PC-9 (cell line): ENCODE measurements around the gene YES1. TPM values are rescaled to one million over a fixed set of nuclear protein-coding genes. Genes with fewer than 3 reads are reported as not detected.
"Not testable (repeated sequence)": the region's sequence is repeated elsewhere in the genome, so short reads cannot be mapped to it uniquely, and the experiment has no call there.

Experiments
- BruUV-seq: library from RNA; stranded (reverse); fragments of 400-500 nt; replicated peaks from 2 replicates; lab custom pipeline; 2021; lab: Mats Ljungman, UMichigan
- CTCF ChIA-PET: fragments of 300-600 bp; sonication (Branson Sonifier 250); formaldehyde crosslinking; loops from one replicate; lab custom pipeline; 2022; ENCODE audit warnings: antibody characterized with exemption; lab: Charles Lee
- POLR2A ChIA-PET: fragments of 300-600 bp; sonication (Branson Sonifier 250); formaldehyde crosslinking; loops from one replicate; lab custom pipeline; 2022; ENCODE audit warnings: antibody characterized with exemption; ENCODE audit not compliant: unreplicated experiment; lab: Charles Lee
- DNase-seq, 2 experiments: peaks; one replicate each; pipeline versions ENCODE4 v3.0.0 to v3.0.0-alpha.2; 2015 to 2022; ENCODE audit warnings: mixed read lengths in 1 of 2
- H2AFZ ChIP-seq: fragments of 200-600 bp; sonication (generic); 2 replicates; pipeline ENCODE4 v1.8.1; 2017; ENCODE audit warnings: antibody characterized with exemption
- H3F3A ChIP-seq: fragments of 200-600 bp; sonication (generic); 2 replicates; pipeline ENCODE4 v1.8.1; 2017; ENCODE audit warnings: antibody characterized with exemption, mild to moderate bottlenecking, low read depth; ENCODE audit not compliant: insufficient read depth
- H3K27ac ChIP-seq: fragments of 200-600 bp; sonication (generic); 2 replicates; pipeline ENCODE4 v1.6.1; 2016; ENCODE audit warnings: mixed run types
- H3K27me3 ChIP-seq: fragments of 200-600 bp; sonication (generic); 2 replicates; pipeline ENCODE4 v1.6.1; 2016; ENCODE audit warnings: low read depth, mixed run types; ENCODE audit not compliant: insufficient read depth
- H3K36me3 ChIP-seq: fragments of 200-600 bp; sonication (generic); 2 replicates; pipeline ENCODE4 v1.6.1; 2016; ENCODE audit warnings: low read depth, mixed run types
- H3K4me1 ChIP-seq: fragments of 200-600 bp; sonication (generic); replicated peaks from 2 replicates; pipeline ENCODE4 v1.6.1; 2016; ENCODE audit warnings: mixed run types; ENCODE audit not compliant: insufficient read depth
- H3K4me2 ChIP-seq: fragments of 200-600 bp; sonication (generic); 2 replicates; pipeline ENCODE4 v1.6.1; 2017; ENCODE audit warnings: mixed run types
- H3K4me3 ChIP-seq: fragments of 200-600 bp; sonication (generic); 2 replicates; pipeline ENCODE4 v1.6.1; 2016; ENCODE audit warnings: mixed run types
- H3K79me2 ChIP-seq: fragments of 200-600 bp; sonication (generic); 2 replicates; pipeline ENCODE4 v1.6.1; 2017; ENCODE audit warnings: low read depth, mixed run types
- H3K9me2 ChIP-seq: fragments of 200-600 bp; sonication (generic); 2 replicates; pipeline ENCODE4 v1.8.1; 2017; ENCODE audit warnings: mild to moderate bottlenecking; ENCODE audit not compliant: insufficient read depth
- H3K9me3 ChIP-seq: fragments of 200-600 bp; sonication (generic); 2 replicates; pipeline ENCODE4 v1.8.1; 2016; ENCODE audit warnings: low read depth; ENCODE audit not compliant: insufficient read depth
- H4K20me1 ChIP-seq: fragments of 200-600 bp; sonication (generic); 2 replicates; pipeline ENCODE4 v1.8.1; 2017; ENCODE audit not compliant: insufficient read depth
- CTCF ChIP-seq: fragments of 200-600 bp; sonication (generic); conservative IDR thresholded peaks from 2 replicates; pipeline ENCODE4 v1.6.1; 2017; ENCODE audit warnings: mixed run types, antibody characterized with exemption, mild to moderate bottlenecking, moderate library complexity
- EZH2 ChIP-seq: fragments of 200-600 bp; sonication (generic); IDR thresholded peaks from 2 replicates; pipeline ENCODE4 v1.8.0; 2017; ENCODE audit warnings: antibody characterized with exemption, low read depth
- intact Hi-C: fragments of 100-400 bp; cut with micrococcal nuclease; formaldehyde crosslinking; loops from one replicate; pipeline ENCODE4 v1.10.0; 2022; ENCODE audit not compliant: unreplicated experiment
- total RNA-seq: library from RNA; stranded (reverse); gene quantifications from 2 replicates; pipeline ENCODE4 v1.2.3, GENCODE V29; 2021

Gene YES1
- total RNA-seq, 1 experiment from 2014 or later = 111 TPM

- no peaks in the 10 kb centered on the region for H3K9me2 ChIP-seq
- no peak overlapping the region for H3K27ac ChIP-seq
- TF ChIP-seq CTCF (no peak), EZH2 (no peak)
- 0 out of 2 replicates have a peak, but pooled peaks cover 5% of the 10 kb centered on the region for H3F3A ChIP-seq
- H3K9me3 ChIP-seq = no peaks in the 10 kb centered on the region
- H3K79me2 ChIP-seq = peaks cover 5% of the 10 kb centered on the region
- DNase-seq = no peak
- BruUV-seq = no TSS peak
- no peak overlapping the region for H2AFZ ChIP-seq
- no peaks in the 10 kb centered on the region for H3K27me3 ChIP-seq
- no peaks in the 10 kb centered on the region for H3K36me3 ChIP-seq
- ChIA-PET POLR2A (no interaction called here), CTCF (no interaction called here)
- intact Hi-C loops = no loop called here
- no peak overlapping the region for H3K4me2 ChIP-seq
- H4K20me1 ChIP-seq = peaks cover 13% of the 10 kb centered on the region; the same call in 1 of the 2 replicates
- peaks cover 10% of the 10 kb centered on the region for H3K4me1 ChIP-seq
- no peak overlapping the region for H3K4me3 ChIP-seq
These were observed 46.1 kb downstream of the YES1 start for GRCh38 chr18:765764-766549.

GRCh38 chr18:759864-760263 is 52.2 kb downstream of the YES1 start:
- DNase-seq, BruUV-seq, H3K9me3 ChIP-seq, H3K4me3 ChIP-seq, H3F3A ChIP-seq, POLR2A ChIA-PET, H3K4me2 ChIP-seq, H2AFZ ChIP-seq, H3K4me1 ChIP-seq, H3K27me3 ChIP-seq, CTCF ChIA-PET, H4K20me1 ChIP-seq, H3K27ac ChIP-seq, H3K36me3 ChIP-seq, intact Hi-C loops, H3K9me2 ChIP-seq: not testable (repeated sequence)
- H3K79me2 ChIP-seq = peaks cover 21% of the 10 kb centered on the region

GRCh38 chr18:755506-755905 is 56.5 kb downstream of the YES1 start:
- Histone ChIP-seq H3K9me2 (no peaks in the 10 kb centered on the region), H3K4me2 (no peak overlapping the region), H3K27ac (no peak overlapping the region), H3F3A (no peaks in the 10 kb centered on the region), H3K4me1 (no peaks in the 10 kb centered on the region), H3K79me2 (peaks cover 13% of the 10 kb centered on the region; the same call in 1 of the 2 replicates), H3K4me3 (no peak overlapping the region), H4K20me1 (peaks cover 3% of the 10 kb centered on the region), H3K9me3 (no peaks in the 10 kb centered on the region), H2AFZ (no peak overlapping the region), H3K27me3 (no peaks in the 10 kb centered on the region), H3K36me3 (0 out of 2 replicates have a peak, but pooled peaks cover 6% of the 10 kb centered on the region)
- ChIA-PET CTCF (no interaction called here), POLR2A (interaction anchor here (0.7 kb wide), 1 partner anchor 27 kb away, joined by 4 read pairs; no protein-coding TSS in a partner anchor)
- BruUV-seq = no TSS peak
- no peak for DNase-seq
- TF ChIP-seq EZH2 (no peak), CTCF (no peak)
- intact Hi-C loops = no loop called here
